Esophagus squamous epithelium (tissue), 5 donors: Measurements from ENCODE around the gene FCGR3A. TPM values are rescaled to one million over a fixed set of nuclear protein-coding genes. Genes with fewer than 3 reads are reported as not detected.
A peak's percentile ranks its signal among the peaks of the same experiment; 100 is the strongest.
"Not testable (repeated sequence)": the region's sequence is repeated elsewhere in the genome, so short reads cannot be mapped to it uniquely, and the experiment has no call there.

Experiments
- DNase-seq: peaks from one replicate; lab custom pipeline; 2025; lab: John Stamatoyannopoulos, UW
- H3K27ac ChIP-seq, 4 donors: fragments of 200-600 bp; sonication (generic); one replicate each; pipeline ENCODE4 v1.5.1; 2016 to 2019; ENCODE audit warnings: mild to moderate bottlenecking in 1 of 4
- H3K27me3 ChIP-seq, 4 donors: fragments of 200-600 bp; sonication (generic); 1 replicate in 3 of 4; 2 replicates in 1 of 4; pipeline versions ENCODE4 v1.5.1 to v1.6.0; 2017 to 2021; ENCODE audit warnings: antibody characterized with exemption in 1 of 4
- H3K36me3 ChIP-seq, 3 donors: fragments of 200-600 bp; sonication (generic); one replicate each; pipeline ENCODE4 v1.5.1; 2016 to 2019
- H3K4me1 ChIP-seq, 3 donors: fragments of 200-600 bp; sonication (generic); one replicate each; pipeline ENCODE4 v1.5.1; 2017 to 2019
- H3K4me3 ChIP-seq, 4 donors: fragments of 200-600 bp; sonication (generic); 1 replicate in 3 of 4; 2 replicates in 1 of 4; pipeline ENCODE4 v1.5.1; 2016 to 2019; ENCODE audit warnings: mild to moderate bottlenecking in 2 of 4, moderate library complexity in 1 of 4
- H3K9me3 ChIP-seq, 3 donors: fragments of 200-600 bp; sonication (generic); one replicate each; pipeline ENCODE4 v1.5.1; 2016 to 2019
- WGBS, 2 donors: methylation state at CpG; one replicate each; pipeline ENCODE4 v1.1.5; 2018; 5-methylcytosine and 5-hydroxymethylcytosine counted together
- intact Hi-C: fragments of 100-400 bp; cut with DNase I; formaldehyde crosslinking; loops from one replicate; pipeline ENCODE4 v1.15.0; 2022
- total RNA-seq, 4 donors: library from RNA; depleted of rRNA; stranded (reverse); fragments of >200 nt; gene quantifications; one replicate each; pipeline ENCODE4 v1.1.0, GENCODE V29; 2016
- donor health status: DM: yes; HTN: yes; CAD: no.

FCGR3A gene
- total RNA-seq, 4 donors from 2014 or later: 0.23 to 15.5 (median 1.9) TPM

GRCh38 chr1:161528550-161528949 lies 21.1 kb downstream of the FCGR3A start:
- H3K27ac ChIP-seq, H3K36me3 ChIP-seq, DNase-seq, H3K9me3 ChIP-seq, H3K4me3 ChIP-seq, intact Hi-C loops, H3K27me3 ChIP-seq: not testable (repeated sequence)
- WGBS, 2 donors: 29 to 42% methylated on average over 3 of the region's 3 CpGs
- H3K4me1 ChIP-seq: peaks cover 0 to 34% (median 0%) of the 10 kb centered on the region in 3 donors

- intact Hi-C loops, H3K36me3 ChIP-seq: not testable (repeated sequence)
- 78 to 83% methylated on average over 3 of the region's 7 CpGs for WGBS, 2 donors
These were observed 23.7 kb downstream of the FCGR3A start for GRCh38 chr1:161525918-161526317.

GRCh38 chr1:161525321-161525720 lies 24.3 kb downstream of the FCGR3A start:
- WGBS, 2 donors: no CpG with 5 or more reads among the region's 23 CpGs
- H3K36me3 ChIP-seq, H3K27me3 ChIP-seq, intact Hi-C loops, H3K9me3 ChIP-seq, DNase-seq: not testable (repeated sequence)
- H3K4me1 ChIP-seq: peaks cover 0 to 18% (median 0%) of the 10 kb centered on the region in 3 donors
- H3K27ac ChIP-seq: peak overlapping the region in 3 of 4 donors; percentile 46 to 78 (median 55)
- peak overlapping the region in 3 of 4 donors; percentile 65 to 81 (median 68) for H3K4me3 ChIP-seq

More at GRCh38 chr1:161525918-161526317, 23.7 kb downstream of the FCGR3A start:
- not testable (repeated sequence) for H3K27ac ChIP-seq, DNase-seq, H3K27me3 ChIP-seq, H3K4me3 ChIP-seq, H3K9me3 ChIP-seq
- peaks cover 0 to 18% (median 0%) of the 10 kb centered on the region in 3 donors for H3K4me1 ChIP-seq

- peaks cover 0 to 13% (median 0%) of the 10 kb centered on the region in 3 donors for H3K4me1 ChIP-seq
- DNase-seq, H3K9me3 ChIP-seq, intact Hi-C loops, H3K36me3 ChIP-seq, H3K27me3 ChIP-seq: not testable (repeated sequence)
- peak overlapping the region; percentile 31 to 78 (median 50) for H3K27ac ChIP-seq
- H3K4me3 ChIP-seq: peak overlapping the region; percentile 57 to 81 (median 66)
- WGBS, 2 donors: 30% methylated on average over 2 of the region's 55 CpGs; no CpG with 5 or more reads in 1 of the 2 donors
These were observed 24.8 kb downstream of the FCGR3A start for GRCh38 chr1:161524742-161525291.

GRCh38 chr1:161523817-161524741 lies 25.5 kb downstream of the FCGR3A start, which contains the start of gene HSPA6:
Gene HSPA6, plus strand, starts transcription at chr1:161524540. Its CDS starts 119 bp downstream, at chr1:161524659.
- not testable (repeated sequence) for DNase-seq, H3K36me3 ChIP-seq

GRCh38 chr1:161523041-161523816 lies 26.4 kb downstream of the FCGR3A start:
- H3K4me1 ChIP-seq, intact Hi-C loops, H3K27me3 ChIP-seq, DNase-seq, H3K9me3 ChIP-seq, H3K36me3 ChIP-seq: not testable (repeated sequence)
- 79 to 87% methylated on average over 10 to 14 of the region's 20 CpGs for WGBS, 2 donors
- Histone ChIP-seq H3K4me3 (peak overlapping the region in 2 of 4 donors; percentile 68 to 81), H3K27ac (peak overlapping the region in 3 of 4 donors; percentile 89 to 95 (median 89))

More at GRCh38 chr1:161523817-161524741, 25.5 kb downstream of the FCGR3A start, which contains the start of gene HSPA6:
- Histone ChIP-seq H3K27ac (peak within 1 kb of the TSS; percentile 88 to 95 (median 89)), H3K4me3 (peak within 1 kb of the TSS; percentile 57 to 81 (median 66))
- H3K4me1 ChIP-seq, H3K27me3 ChIP-seq, H3K9me3 ChIP-seq, intact Hi-C loops: not testable (repeated sequence)
- 1 to 2% methylated on average over 17 of the region's 72 CpGs for WGBS, 2 donors

- intact Hi-C loops, H3K36me3 ChIP-seq, DNase-seq, H3K4me3 ChIP-seq, H3K9me3 ChIP-seq, H3K27me3 ChIP-seq: not testable (repeated sequence)
- peaks cover 0 to 13% (median 9%) of the 10 kb centered on the region in 3 donors for H3K4me1 ChIP-seq
- peak overlapping the region in 3 of 4 donors; percentile 13 to 63 (median 20) for H3K27ac ChIP-seq
- WGBS, 2 donors: 44 to 63% methylated on average over 1 of the region's 1 CpG
These were observed 35.7 kb downstream of the FCGR3A start for GRCh38 chr1:161513953-161514352.

GRCh38 chr1:161513448-161513780 lies 36.2 kb downstream of the FCGR3A start:
- H3K4me3 ChIP-seq, H3K9me3 ChIP-seq, H3K27me3 ChIP-seq, intact Hi-C loops, H3K36me3 ChIP-seq, DNase-seq: not testable (repeated sequence)
- Histone ChIP-seq H3K4me1 (peaks cover 0 to 13% (median 9%) of the 10 kb centered on the region in 3 donors), H3K27ac (peak overlapping the region in 3 of 4 donors; percentile 13 to 63 (median 20))
- no CpG with 5 or more reads among the region's 1 CpG for WGBS, 2 donors

- H3K27me3 ChIP-seq, intact Hi-C loops, H3K4me3 ChIP-seq, H3K9me3 ChIP-seq, H3K36me3 ChIP-seq, DNase-seq: not testable (repeated sequence)
- Histone ChIP-seq H3K4me1 (peaks cover 0 to 13% (median 9%) of the 10 kb centered on the region in 3 donors), H3K27ac (peak overlapping the region in 1 of 4 donors; percentile 14)
- 100% methylated on average over 4 to 5 of the region's 6 CpGs for WGBS, 2 donors
These were observed 36.8 kb downstream of the FCGR3A start for GRCh38 chr1:161512636-161513447.
